Panc1 (cell line): ENCODE measurements around the gene MB21D2.

Experiments used
- CTCF ChIP-seq: fragments of 450-650 bp; IDR thresholded peaks from 2 replicates; pipeline ENCODE4 v1.5.1; 2017; ENCODE audit warnings: mild to moderate bottlenecking
- POLR2AphosphoS5 ChIP-seq: IDR thresholded peaks from 2 replicates; pipeline ENCODE4 v1.6.1; 2012; ENCODE audit warnings: mild to moderate bottlenecking, low read depth, low read length, moderate library complexity
- REST ChIP-seq, 2 experiments: IDR thresholded peaks; 2 replicates each; pipeline ENCODE4 v1.6.1; 2011 to 2012; ENCODE audit warnings: low read depth in 2 of 2, control low read depth in 1 of 2, low read length in 1 of 2, mild to moderate bottlenecking in 1 of 2, moderate library complexity in 1 of 2; ENCODE audit not compliant: insufficient read depth in 1 of 2
- SIN3A ChIP-seq: IDR thresholded peaks from 2 replicates; pipeline ENCODE4 v1.6.1; 2012; ENCODE audit warnings: low read depth, mild to moderate bottlenecking, low read length, moderate library complexity, borderline replicate concordance; ENCODE audit not compliant: insufficient read depth
- TCF7L2 ChIP-seq: IDR thresholded peaks from 2 replicates; pipeline ENCODE4 v1.6.1; 2011; ENCODE audit warnings: mild to moderate bottlenecking, low read depth, low read length, inconsistent platforms

- TF ChIP-seq CTCF (no peak), REST (IDR thresholded peaks at IDR 0.05; ENCODE audit: insufficient read depth in 1 of 2, low read depth in 2 of 2, low read length in 1 of 2) (no peak), POLR2AphosphoS5 (no peak), SIN3A (no peak), TCF7L2 (no peak)
Observed at GRCh38 chr3:192943393-192943792, 25.7 kb upstream of the MB21D2 start.
